ENCODE results near the gene DNAJB6.

Gene DNAJB6

GRCh38 chr7:157407512-157408257 is 70.9 kb downstream of the DNAJB6 start:
- in situ Hi-C loops (cut with MboI; ENCODE audit: low sequenced_read_pairs), result no loop called here

- in situ Hi-C loops (cut with MboI; ENCODE audit: low sequenced_read_pairs), result no loop called here
These were observed 71.7 kb downstream of the DNAJB6 start for GRCh38 chr7:157408258-157409101.

GRCh38 chr7:157409149-157409752 is 72.4 kb downstream of the DNAJB6 start:
- in situ Hi-C loops (cut with MboI; ENCODE audit: low sequenced_read_pairs), result no loop called here

- in situ Hi-C loops (cut with MboI; ENCODE audit: low sequenced_read_pairs), result no loop called here
These were observed 73.2 kb downstream of the DNAJB6 start for GRCh38 chr7:157409753-157410727.

- in situ Hi-C loops (cut with MboI; ENCODE audit: low sequenced_read_pairs), result no loop called here
These were observed 74.2 kb downstream of the DNAJB6 start for GRCh38 chr7:157410831-157411556.

GRCh38 chr7:157411580-157411979 is 74.8 kb downstream of the DNAJB6 start:
- in situ Hi-C loops (cut with MboI; ENCODE audit: low sequenced_read_pairs), result no loop called here

GRCh38 chr7:157412021-157412443 is 75.2 kb downstream of the DNAJB6 start:
- in situ Hi-C loops (cut with MboI; ENCODE audit: low sequenced_read_pairs), result no loop called here

GRCh38 chr7:157412491-157413180 is 75.8 kb downstream of the DNAJB6 start:
- in situ Hi-C loops (cut with MboI; ENCODE audit: low sequenced_read_pairs), result no loop called here

GRCh38 chr7:157413881-157414701 is 77.3 kb downstream of the DNAJB6 start:
- in situ Hi-C loops (cut with MboI; ENCODE audit: low sequenced_read_pairs), result no loop called here

GRCh38 chr7:157414702-157415096 is 77.9 kb downstream of the DNAJB6 start:
- in situ Hi-C loops (cut with MboI; ENCODE audit: low sequenced_read_pairs), result no loop called here

- in situ Hi-C loops (cut with MboI; ENCODE audit: low sequenced_read_pairs), result no loop called here
These were observed 78.7 kb downstream of the DNAJB6 start for GRCh38 chr7:157415486-157415885.

- in situ Hi-C loops (cut with MboI; ENCODE audit: low sequenced_read_pairs), result no loop called here
These were observed 79.2 kb downstream of the DNAJB6 start for GRCh38 chr7:157416011-157416410.

- in situ Hi-C loops (cut with MboI; ENCODE audit: low sequenced_read_pairs), result no loop called here
These were observed 81.6 kb downstream of the DNAJB6 start for GRCh38 chr7:157418204-157419034.

GRCh38 chr7:157419035-157419293 is 82.2 kb downstream of the DNAJB6 start:
- in situ Hi-C loops (cut with MboI; ENCODE audit: low sequenced_read_pairs), result no loop called here

GRCh38 chr7:157422279-157422678 is 85.5 kb downstream of the DNAJB6 start:
- in situ Hi-C loops (cut with MboI; ENCODE audit: low sequenced_read_pairs), result no loop called here

- in situ Hi-C loops (cut with MboI; ENCODE audit: low sequenced_read_pairs), result no loop called here
These were observed 86.5 kb downstream of the DNAJB6 start for GRCh38 chr7:157423348-157423747.

- in situ Hi-C loops (cut with MboI; ENCODE audit: low sequenced_read_pairs), result no loop called here
These were observed 87.2 kb downstream of the DNAJB6 start for GRCh38 chr7:157423886-157424565.

Data from HL-60/S4 treated with retinoic acid at 250 ng/mL for 4 days and 3 days (cell line).